Measurements from ENCODE around the gene PPP1R13B. TPM values are rescaled to one million over a fixed set of nuclear protein-coding genes. Genes with fewer than 3 reads are reported as not detected.

PPP1R13B gene
- total RNA-seq, 1 experiment from 2014 or later: 19.0 TPM

GRCh38 chr14:103763730-103764488 lies 83.5 kb downstream of the PPP1R13B start:
- DNase-seq (ENCODE audit: low read depth, low spot score) (no peak), ATAC-seq (no peak)
- ChIA-PET CTCF (interaction anchor here (0.7 kb wide), 1 partner anchor 129 kb away, joined by 3 read pairs; no protein-coding TSS in a partner anchor), POLR2A (no interaction called here)
- Histone ChIP-seq H3K9me3 (ENCODE audit: control insufficient read depth, insufficient read depth, low read depth, low read length) (no peaks in the 10 kb centered on the region), H3K27me3 (ENCODE audit: control insufficient read depth, insufficient read depth, low read length) (no peaks in the 10 kb centered on the region), H3K36me3 (ENCODE audit: control insufficient read depth, insufficient read depth, low read length) (no peaks in the 10 kb centered on the region), H3K4me1 (ENCODE audit: control insufficient read depth, insufficient read depth, low read length) (no peaks in the 10 kb centered on the region), H3K4me3 (ENCODE audit: low read depth in 2 of 2, low read length in 2 of 2) (no peak overlapping the region), H3K27ac (ENCODE audit: low read length) (no peak overlapping the region)
- in situ Hi-C loops (cut with HindIII; ENCODE audit: low pct_unique_long_range_greater_than_20kb, low sequenced_read_pairs) (no loop called here), intact Hi-C loops (cut with micrococcal nuclease; ENCODE audit: unreplicated experiment) (no loop called here)
- no peak for TF ChIP-seq POLR2AphosphoS5 (IDR thresholded peaks at IDR 0.05; ENCODE audit: low read depth, low read length)
- no peak for TF ChIP-seq CTCF (IDR thresholded peaks at IDR 0.05)
- no peak for TF ChIP-seq REST (IDR thresholded peaks at IDR 0.05; ENCODE audit: insufficient read depth in 1 of 2, low read depth in 2 of 2, low read length in 1 of 2)
- no peak for TF ChIP-seq TCF7L2 (IDR thresholded peaks at IDR 0.05; ENCODE audit: low read depth, low read length)
- no TSS peak for BruUV-seq (replicated peaks)

GRCh38 chr14:103762541-103762940 lies 84.8 kb downstream of the PPP1R13B start:
- no peak for DNase-seq (ENCODE audit: low read depth, low spot score)
- CTCF ChIA-PET: no interaction called here

More at GRCh38 chr14:103762541-103762940, 84.8 kb downstream of the PPP1R13B start:
- POLR2A ChIA-PET: interaction anchor here (0.5 kb wide), 1 partner anchor 157 kb away, joined by 9 read pairs; no protein-coding TSS in a partner anchor
- Histone ChIP-seq H3K4me3 (ENCODE audit: low read depth in 2 of 2, low read length in 2 of 2) (no peak overlapping the region), H3K9me3 (ENCODE audit: control insufficient read depth, insufficient read depth, low read depth, low read length) (no peaks in the 10 kb centered on the region), H3K4me1 (ENCODE audit: control insufficient read depth, insufficient read depth, low read length) (no peaks in the 10 kb centered on the region), H3K36me3 (ENCODE audit: control insufficient read depth, insufficient read depth, low read length) (no peaks in the 10 kb centered on the region), H3K27me3 (ENCODE audit: control insufficient read depth, insufficient read depth, low read length) (no peaks in the 10 kb centered on the region), H3K27ac (ENCODE audit: low read length) (no peak overlapping the region)
- in situ Hi-C loops (cut with HindIII; ENCODE audit: low pct_unique_long_range_greater_than_20kb, low sequenced_read_pairs): no loop called here
- ATAC-seq: no peak
- intact Hi-C loops (cut with micrococcal nuclease; ENCODE audit: unreplicated experiment): no loop called here
- no TSS peak for BruUV-seq (replicated peaks)
- TF ChIP-seq TCF7L2 (IDR thresholded peaks at IDR 0.05; ENCODE audit: low read depth, low read length) (no peak), CTCF (IDR thresholded peaks at IDR 0.05) (no peak), POLR2AphosphoS5 (IDR thresholded peaks at IDR 0.05; ENCODE audit: low read depth, low read length) (no peak), SIN3A (IDR thresholded peaks at IDR 0.05; ENCODE audit: borderline replicate concordance, insufficient read depth, low read depth, low read length) (no peak), REST (IDR thresholded peaks at IDR 0.05; ENCODE audit: insufficient read depth in 1 of 2, low read depth in 2 of 2, low read length in 1 of 2) (no peak)
